ENCODE results near the gene PROSER1.
"Not testable (repeated sequence)": the region's sequence is repeated elsewhere in the genome, so short reads cannot be mapped to it uniquely, and the experiment has no call there.

Gene PROSER1

DNA sequence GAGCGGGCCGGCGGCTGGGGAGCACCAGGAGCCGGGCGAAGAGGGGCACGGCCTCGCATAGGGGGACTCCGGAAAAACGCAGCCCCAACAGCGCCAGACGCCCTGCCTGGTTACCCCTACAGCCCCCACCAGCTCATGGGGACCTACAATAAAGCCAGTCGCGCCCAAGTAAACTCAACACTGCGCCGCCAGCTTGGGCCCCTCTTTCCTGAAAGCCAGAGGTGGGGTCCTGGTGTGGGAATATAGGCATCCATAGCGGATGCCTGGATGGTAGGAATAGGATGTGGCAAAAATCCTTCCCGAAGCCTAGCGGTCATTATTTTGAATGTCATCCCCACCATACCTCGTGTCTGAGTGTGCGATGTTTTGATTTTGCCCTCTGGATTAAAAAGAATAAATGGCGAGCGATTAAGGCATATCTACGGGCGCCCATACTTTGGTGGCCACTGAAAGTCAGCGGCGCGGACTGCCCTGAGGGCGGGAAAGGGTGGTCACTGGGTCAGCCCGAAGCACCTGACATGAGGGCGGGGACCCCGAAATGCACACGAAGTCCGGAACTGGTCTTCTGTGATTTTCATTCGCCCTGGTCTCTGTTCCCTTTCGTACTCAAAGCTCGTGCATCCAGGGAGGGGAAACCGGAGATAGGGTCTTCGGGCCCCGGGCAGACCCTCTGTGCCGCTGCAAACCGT lies at the start of gene PROSER1, which contains the start of gene NHLRC3:
TSS of gene PROSER1 (minus strand) at position 210 of the 689 bp plus-strand sequence. CDS start 847 bp downstream, outside the sequence.
TSS of gene NHLRC3 (plus strand) at position 577 of the 689 bp plus-strand sequence. CDS start 184 bp downstream, outside the sequence.
- DNase-seq = peak; percentile 56 to 76

DNA sequence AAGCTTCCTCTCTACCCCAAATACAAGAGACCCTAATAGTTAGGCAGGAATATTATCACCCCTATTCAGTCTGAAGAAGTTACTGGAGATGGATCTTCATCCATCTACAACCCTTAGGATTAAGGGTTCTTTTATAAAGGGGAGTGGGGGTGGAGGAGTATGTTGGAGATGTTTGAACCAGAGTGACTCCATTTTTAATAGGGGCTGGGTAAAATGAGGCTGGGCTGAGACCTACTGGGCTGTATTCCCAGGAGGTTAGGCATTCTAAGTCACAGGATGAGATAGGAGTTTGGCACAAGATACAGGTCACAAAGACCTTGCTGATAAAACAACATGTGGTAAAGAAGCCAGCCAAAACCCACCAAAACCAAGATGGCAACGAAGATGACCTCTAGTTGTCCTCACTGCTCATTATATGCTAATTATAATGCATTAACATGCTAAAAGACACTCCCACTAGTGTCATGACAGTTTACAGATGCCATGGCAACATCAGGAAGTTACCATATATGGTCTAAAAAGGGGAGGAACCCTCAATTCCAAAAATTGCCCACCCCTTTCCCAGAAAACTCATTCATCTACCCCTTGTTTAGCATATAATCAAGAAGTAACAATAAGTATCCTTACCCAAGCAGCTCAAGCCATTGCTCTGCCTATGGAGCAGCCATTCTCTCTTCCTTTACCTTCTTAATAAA lies 48.5 kb upstream of the PROSER1 start:
- not testable (repeated sequence) for DNase-seq

DNA sequence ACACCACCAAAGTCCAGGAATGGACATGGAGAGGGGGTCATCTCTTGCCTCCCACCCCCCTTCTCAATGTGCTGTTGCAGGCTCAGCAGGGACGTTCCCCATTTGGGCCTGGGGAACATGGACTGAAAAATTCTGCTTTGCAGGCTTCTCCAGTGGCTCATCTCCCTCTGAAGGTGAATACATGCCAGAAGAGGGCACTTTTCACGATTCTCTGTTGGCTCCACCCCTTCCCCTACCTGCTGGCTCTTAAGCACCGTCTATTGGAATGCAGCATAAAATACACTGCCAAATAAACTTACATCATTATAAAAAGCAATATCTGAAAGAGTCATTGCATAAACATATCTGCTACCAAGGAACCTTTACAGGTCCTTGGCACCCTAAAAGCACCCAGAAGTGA lies 36.1 kb upstream of the PROSER1 start:
- DNase-seq = no peak

- no peak for DNase-seq
Observed at GRCh38 chr13:39072842-39073241, 35.0 kb upstream of the PROSER1 start.

- DNase-seq = no peak
Observed at GRCh38 chr13:39062004-39062403, 24.1 kb upstream of the PROSER1 start.

GRCh38 chr13:39058040-39058439 lies 20.2 kb upstream of the PROSER1 start:
- DNase-seq = no peak

GRCh38 chr13:39056018-39056417 lies 18.1 kb upstream of the PROSER1 start:
- no peak for DNase-seq

DNA sequence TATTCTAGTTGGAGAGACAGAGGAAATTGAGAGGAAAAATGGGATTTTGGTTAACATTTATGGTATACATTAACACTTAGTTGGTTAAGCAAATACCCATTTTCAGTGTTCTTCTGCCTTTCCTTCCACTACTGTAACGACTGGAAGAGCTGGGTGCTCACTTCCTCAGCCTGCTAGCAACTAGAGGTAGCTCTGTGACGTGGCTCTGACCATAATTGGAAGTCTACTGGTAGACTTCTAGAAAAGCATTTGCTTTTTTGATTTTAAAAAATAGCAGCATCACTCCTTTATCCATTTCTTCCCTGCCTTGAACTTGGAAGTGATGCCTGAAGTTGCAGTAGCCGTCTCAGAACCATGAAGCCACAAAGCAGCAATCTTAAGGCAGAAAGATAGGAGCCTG lies 16.2 kb upstream of the PROSER1 start:
- DNase-seq = no peak

GRCh38 chr13:39052944-39053343 lies 15.1 kb upstream of the PROSER1 start:
- no peak for DNase-seq

DNA sequence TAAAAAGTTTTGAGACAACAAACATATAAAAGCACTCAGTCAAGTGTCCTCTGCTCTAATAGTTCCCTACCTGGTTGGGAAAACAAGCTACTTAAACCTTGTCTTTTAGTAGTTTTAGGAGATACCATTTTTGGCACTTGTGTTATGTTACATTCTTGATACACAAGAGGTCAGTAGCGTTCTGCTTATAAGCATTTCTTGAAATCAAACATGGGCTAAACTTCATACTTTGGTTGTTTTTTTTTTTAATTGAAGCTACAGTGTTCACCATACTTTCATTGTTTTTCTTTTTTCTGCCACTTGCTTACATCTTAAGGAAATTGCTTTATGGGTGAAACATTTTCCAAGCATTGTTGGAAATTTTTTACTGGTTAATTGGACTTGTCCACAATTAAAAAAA lies 13.3 kb upstream of the PROSER1 start:
- peak; percentile 44 to 47 for DNase-seq

GRCh38 chr13:39049274-39049673 lies 11.4 kb upstream of the PROSER1 start:
- no peak for DNase-seq

GRCh38 chr13:39048806-39049205 lies 10.9 kb upstream of the PROSER1 start:
- no peak for DNase-seq

DNA sequence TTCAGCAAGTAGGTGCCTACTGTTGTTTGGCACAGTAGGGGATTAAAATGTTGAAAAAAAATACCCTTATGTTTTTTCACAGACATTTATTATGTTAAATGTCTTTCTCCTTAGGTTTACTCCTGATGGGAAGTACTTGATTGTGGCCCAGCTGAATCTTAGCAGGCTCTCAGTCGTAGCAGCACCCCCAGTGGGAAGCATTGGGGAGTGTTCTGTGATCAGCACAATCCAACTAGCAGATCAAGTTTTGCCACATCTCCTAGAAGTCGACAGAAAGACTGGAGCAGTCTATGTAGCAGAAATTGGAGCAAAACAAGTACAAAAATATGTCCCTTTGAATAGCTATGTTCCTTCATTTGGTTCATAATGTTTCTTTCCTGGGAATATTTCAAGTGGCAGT lies 9.7 kb upstream of the PROSER1 start:
- DNase-seq = peak; percentile 5 to 20

- no peak for DNase-seq
Observed at GRCh38 chr13:39044536-39044935, 6.6 kb upstream of the PROSER1 start.

DNA sequence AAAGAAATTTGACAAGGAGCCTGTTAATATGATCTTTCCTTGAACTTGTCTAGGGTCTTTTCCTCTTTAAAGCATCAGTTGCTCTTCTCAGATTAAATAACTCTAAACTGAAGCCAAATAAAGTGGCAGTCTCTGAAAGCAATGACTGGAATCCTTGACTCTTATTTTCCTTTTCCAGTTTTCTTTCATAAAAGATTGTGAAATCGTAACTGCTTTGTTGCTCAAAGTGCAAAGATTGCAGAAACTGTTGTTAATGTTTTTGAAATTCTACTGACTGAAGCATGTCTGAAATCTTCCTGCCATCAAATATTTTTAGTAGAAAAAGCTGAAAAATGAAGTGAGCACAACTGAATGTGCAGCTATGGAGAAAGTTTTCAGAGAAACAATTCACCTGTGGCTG lies 2.3 kb upstream of the PROSER1 start:
- no peak for DNase-seq

DNA sequence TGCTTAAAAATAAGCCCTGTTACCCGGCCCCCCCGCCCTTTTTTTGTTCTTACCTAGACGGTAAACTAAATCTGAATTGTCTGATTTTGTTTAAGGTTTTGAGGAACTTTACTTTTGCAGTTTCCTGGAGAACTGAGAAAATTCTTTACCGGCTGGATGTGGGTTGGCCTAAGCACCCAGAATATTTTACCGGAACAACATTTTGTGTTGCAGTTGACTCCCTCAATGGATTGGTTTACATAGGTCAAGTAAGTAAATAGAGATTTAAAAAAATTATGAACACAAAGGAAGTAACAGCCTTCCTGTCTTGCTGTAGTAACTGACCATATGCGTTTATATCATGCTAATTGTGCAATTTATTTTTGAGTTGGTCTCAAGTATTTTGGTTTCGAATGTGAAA lies 1.2 kb upstream of the PROSER1 start:
- no peak for DNase-seq

DNA sequence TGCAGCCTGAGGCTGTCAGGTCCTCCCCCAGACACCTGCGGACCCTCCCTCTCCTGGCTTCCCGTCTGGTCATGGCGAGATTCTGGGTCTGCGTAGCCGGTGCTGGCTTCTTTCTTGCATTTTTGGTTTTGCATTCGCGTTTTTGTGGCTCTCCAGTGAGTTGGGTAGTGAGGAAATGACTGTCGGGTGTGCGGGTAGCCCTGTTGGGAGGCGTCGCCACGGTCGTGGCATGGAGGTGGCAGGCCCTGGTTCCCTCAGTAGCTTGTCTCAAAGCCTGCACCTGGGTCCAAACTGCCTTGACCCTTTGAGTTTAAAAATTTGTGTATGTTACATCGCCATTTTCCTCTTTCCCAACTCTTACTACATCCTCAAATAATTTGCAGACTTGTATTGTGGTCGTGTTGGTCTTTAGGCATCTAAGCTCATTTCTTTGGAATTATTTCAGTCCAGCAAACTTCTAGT lies 711 bp upstream of the PROSER1 start:
- peak; percentile 14 to 36 for DNase-seq

- DNase-seq = no peak
Observed at GRCh38 chr13:39037410-39037879, 444 bp downstream of the PROSER1 start.

DNA sequence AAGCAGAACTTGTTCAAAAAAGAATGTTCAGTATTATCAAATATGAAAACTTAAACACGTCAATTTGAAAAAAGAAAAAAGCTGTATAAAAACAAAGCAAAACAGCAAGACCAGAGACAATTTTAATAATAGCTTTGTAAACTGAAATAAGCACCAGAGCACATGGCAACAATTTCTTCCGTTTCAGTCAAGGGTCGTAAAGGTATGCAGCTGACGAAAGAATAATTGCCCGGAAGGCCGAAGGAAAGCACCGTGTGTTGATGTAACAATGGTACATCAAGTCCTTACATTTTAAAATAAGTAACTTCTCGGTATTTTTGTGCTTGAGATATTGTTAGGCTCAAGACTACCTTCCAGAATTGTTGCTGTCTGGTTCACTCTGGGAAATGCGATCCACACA lies 1.7 kb downstream of the PROSER1 start:
- DNase-seq = peak in 1 of 2 experiments; percentile 12

- no peak for DNase-seq
Observed at GRCh38 chr13:39035799-39036198, 2.1 kb downstream of the PROSER1 start.

- DNase-seq = no peak
Observed at GRCh38 chr13:39035204-39035603, 2.7 kb downstream of the PROSER1 start.

GRCh38 chr13:39034085-39034484 lies 3.8 kb downstream of the PROSER1 start:
- no peak for DNase-seq

DNA sequence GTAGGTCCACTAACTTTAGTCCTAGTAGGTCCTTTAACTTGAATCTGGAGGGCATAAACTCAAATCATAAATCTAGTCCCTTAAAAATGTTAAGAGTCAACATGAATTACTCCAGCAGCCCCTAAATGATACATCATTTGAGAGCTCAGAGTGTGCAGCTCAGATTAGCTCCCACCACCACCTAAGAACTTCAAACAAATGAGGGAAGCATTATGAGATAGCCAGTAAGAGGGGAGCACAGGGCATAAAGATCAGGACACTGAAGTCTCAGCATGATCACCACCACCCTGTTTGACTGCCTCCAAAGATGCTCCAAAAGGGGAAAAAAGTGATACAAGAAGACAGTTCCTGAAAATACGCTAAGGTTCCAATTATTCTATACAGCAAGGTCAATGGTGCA lies 5.7 kb downstream of the PROSER1 start:
- DNase-seq = no peak

DNA sequence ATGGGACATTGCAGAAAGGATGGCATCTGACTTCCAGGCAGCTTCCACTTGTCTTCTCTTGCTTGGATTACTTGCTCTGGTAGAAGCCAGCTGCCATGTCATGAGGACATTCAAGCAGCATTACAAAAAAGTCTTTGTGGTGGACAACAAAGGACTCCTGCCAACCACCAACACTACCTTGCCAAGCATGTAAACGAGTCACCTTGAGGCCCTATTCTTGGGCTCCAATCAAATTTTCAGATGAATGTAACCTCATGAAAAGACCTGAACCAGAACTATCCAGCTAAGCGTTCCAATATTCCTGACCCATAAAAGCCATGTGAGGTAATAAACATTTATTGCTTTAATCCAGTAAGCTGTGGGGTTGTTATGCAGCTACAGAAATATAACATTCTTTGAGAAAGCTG lies 12.5 kb downstream of the PROSER1 start:
- DNase-seq = no peak

All from Kasumi-1 (cell line).